Esophagus (tissue), 2 donors: Measurements from ENCODE around the gene TMEM91. TPM values are rescaled to one million over a fixed set of nuclear protein-coding genes. Genes with fewer than 3 reads are reported as not detected.
A peak's percentile ranks its signal among the peaks of the same experiment; 100 is the strongest.
"Not testable (repeated sequence)": the region's sequence is repeated elsewhere in the genome, so short reads cannot be mapped to it uniquely, and the experiment has no call there.

ENCODE experiments used
- H3K27ac ChIP-seq, 2 donors: one replicate each; pipeline ENCODE4 v1.5.1; 2013; ENCODE audit warnings: low read depth in 2 of 2, mild to moderate bottlenecking in 2 of 2, inconsistent platforms in 1 of 2, low read length in 1 of 2, moderate library complexity in 1 of 2
- H3K27me3 ChIP-seq, 2 donors: one replicate each; pipeline ENCODE4 v1.6.1; 2013; ENCODE audit warnings: low read length in 2 of 2, control low read depth in 1 of 2, mild to moderate bottlenecking in 1 of 2; ENCODE audit not compliant: insufficient read depth in 2 of 2, control insufficient read depth in 1 of 2
- H3K36me3 ChIP-seq, 2 donors: one replicate each; pipeline ENCODE4 v1.6.1; 2013; ENCODE audit warnings: low read length in 1 of 2; ENCODE audit not compliant: control insufficient read depth in 2 of 2, insufficient read depth in 2 of 2
- H3K4me1 ChIP-seq, 2 donors: one replicate each; pipeline ENCODE4 v1.6.1; 2013; ENCODE audit warnings: low read length in 1 of 2; ENCODE audit not compliant: control insufficient read depth in 2 of 2, insufficient read depth in 2 of 2
- H3K4me3 ChIP-seq, 2 donors: one replicate each; pipeline ENCODE4 v1.5.1; 2013; ENCODE audit warnings: low read length in 2 of 2, mild to moderate bottlenecking in 2 of 2, low read depth in 1 of 2, moderate library complexity in 1 of 2
- H3K9me3 ChIP-seq, 2 donors: one replicate each; pipeline ENCODE4 v1.6.1; 2013; ENCODE audit warnings: mild to moderate bottlenecking in 2 of 2, low read depth in 1 of 2, low read length in 1 of 2, moderate library complexity in 1 of 2; ENCODE audit not compliant: control insufficient read depth in 2 of 2, insufficient read depth in 1 of 2
- WGBS, 2 donors: extraction: QIAGEN DNeasy Blood & Tissue Kit; methylation state at CpG; one replicate each; pipeline ENCODE4 v1.1.7; 2013; 5-methylcytosine and 5-hydroxymethylcytosine counted together
- polyA plus RNA-seq, 2 donors: library from polyadenylated mRNA; stranded (reverse); fragments of 200-250 nt; gene quantifications; one replicate each; pipeline ENCODE4 v1.2.3, GENCODE V29; 2013
- donor health status: healthy with polysubstance abuse.
- donor health status: Bipolar disorder and iron deficiency.

The TMEM91 gene
- polyA plus RNA-seq, 2 donors = 13.8 to 17.3 TPM

DNA sequence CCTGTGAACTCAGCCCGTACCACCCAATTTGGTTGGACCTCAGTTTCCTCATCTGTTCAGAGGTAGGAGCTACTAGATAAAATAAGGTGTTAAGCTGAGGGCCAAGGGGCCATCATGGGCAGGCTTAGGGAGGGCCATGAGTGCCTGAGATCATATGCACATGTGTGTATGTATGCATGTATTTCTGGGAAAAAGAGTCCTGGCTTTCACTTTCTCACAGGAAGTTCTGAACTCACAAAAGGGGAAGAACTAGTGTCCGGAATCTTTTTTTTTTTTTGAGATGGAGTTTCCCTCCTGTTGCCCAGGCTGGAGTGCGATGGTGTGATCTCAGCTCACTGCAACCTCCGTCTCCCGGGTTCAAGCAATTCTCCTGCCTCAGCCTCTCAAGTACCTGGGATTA is 41.5 kb upstream of the TMEM91 start:
- WGBS, 2 donors = 73 to 81% methylated on average over 5 of the region's 5 CpGs

DNA sequence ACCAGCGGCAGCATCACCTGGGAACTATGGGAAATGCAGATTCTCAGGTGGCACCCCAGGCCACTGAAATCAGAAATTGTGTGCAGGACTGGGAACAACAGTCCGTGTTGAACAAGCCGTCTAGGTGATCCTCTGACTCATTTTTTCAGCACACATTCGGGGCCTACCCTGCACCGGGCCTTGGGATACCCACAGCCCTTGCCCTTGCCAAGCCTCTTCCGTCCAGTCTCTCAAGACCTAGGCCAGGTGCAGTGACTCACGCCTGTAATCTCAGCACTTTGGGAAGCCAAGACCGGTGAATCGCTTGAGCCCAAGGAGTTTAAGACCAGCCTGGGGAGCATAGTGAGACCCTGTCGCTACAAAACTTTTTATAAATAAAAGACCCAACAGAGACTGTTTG is 40.9 kb upstream of the TMEM91 start:
- peaks cover 0 to 16% of the 10 kb centered on the region in 2 donors for H3K36me3 ChIP-seq

More for the DNA sequence above, 41.5 kb upstream of the TMEM91 start:
- no peaks in the 10 kb centered on the region for H3K4me1 ChIP-seq
- H3K36me3 ChIP-seq = peaks cover 0 to 18% of the 10 kb centered on the region in 2 donors
- H3K27ac ChIP-seq = no peak overlapping the region
- H3K4me3 ChIP-seq = no peak overlapping the region
- H3K27me3 ChIP-seq = no peaks in the 10 kb centered on the region
- no peaks in the 10 kb centered on the region for H3K9me3 ChIP-seq

DNA sequence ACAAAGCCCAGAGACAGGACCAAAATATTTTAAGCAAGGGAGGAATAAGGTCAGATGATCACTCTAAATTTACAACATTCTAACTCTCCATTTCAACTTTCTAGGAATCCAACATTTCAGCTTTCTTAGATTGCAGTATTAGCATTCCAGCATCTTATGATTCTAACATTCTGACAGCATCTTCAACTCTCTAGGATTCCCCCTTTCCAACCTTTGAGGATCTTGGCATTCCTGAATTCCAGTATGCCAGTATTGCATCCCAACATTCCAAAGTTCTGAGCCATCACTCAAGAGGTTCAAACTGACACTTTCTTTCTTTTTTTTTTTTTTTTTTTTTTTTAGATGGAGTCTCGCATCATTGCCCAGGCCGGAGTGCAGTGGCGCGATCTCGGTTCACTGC is 36.4 kb upstream of the TMEM91 start:
- WGBS, 2 donors = 92 to 93% methylated on average over 5 of the region's 5 CpGs
- peaks cover 7 to 28% of the 10 kb centered on the region in 2 donors for H3K36me3 ChIP-seq

More for the DNA sequence above, 40.9 kb upstream of the TMEM91 start:
- H3K4me3 ChIP-seq = no peak overlapping the region
- no peaks in the 10 kb centered on the region for H3K4me1 ChIP-seq
- no peak overlapping the region for H3K27ac ChIP-seq
- H3K9me3 ChIP-seq = no peaks in the 10 kb centered on the region
- 86 to 90% methylated on average over 10 of the region's 10 CpGs for WGBS, 2 donors
- no peaks in the 10 kb centered on the region for H3K27me3 ChIP-seq

DNA sequence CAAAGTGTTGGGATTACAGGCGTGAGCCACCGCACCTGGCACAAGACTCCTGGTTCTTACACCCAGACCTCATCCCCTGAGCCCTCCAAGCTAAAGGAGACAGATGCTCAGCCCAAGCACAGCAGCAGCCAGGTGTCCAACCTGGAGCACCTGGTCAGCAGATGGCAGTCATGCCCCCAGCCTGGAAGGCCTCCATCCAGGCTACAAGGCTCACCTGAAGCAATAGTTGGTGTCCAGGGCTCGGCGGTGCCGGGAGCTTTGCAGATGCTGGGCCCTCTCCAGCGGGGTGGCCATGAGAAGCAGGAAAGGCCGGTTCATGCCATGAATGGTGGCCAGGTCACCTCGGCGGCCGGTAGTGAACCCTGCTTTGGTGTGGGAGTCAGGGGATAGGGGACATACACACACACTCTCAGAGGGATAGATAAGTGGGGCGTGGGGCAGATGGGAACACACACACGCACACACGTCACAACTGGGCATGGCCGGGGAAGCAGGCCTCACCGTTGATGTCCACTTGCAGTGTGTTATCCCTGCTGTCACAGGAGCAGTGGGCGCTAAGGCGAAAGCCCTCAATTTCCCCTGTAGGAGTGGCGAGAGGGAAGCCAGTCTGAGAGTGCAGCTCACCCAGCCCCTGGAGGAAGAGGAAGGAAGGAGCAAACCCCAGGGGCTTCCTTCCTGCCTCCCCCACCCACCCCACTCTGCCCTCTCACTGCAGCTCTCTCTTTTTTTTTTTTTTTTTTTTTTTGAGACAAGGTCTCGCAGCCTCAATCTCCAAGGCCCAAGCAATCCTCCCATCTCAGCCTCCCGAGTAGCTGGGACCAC is 34.5 kb upstream of the TMEM91 start:
- Histone ChIP-seq H3K36me3 (peaks cover 8 to 26% of the 10 kb centered on the region in 2 donors), H3K4me3 (no peak overlapping the region), H3K27me3 (no peaks in the 10 kb centered on the region), H3K27ac (no peak overlapping the region), H3K4me1 (peaks cover 0 to 3% of the 10 kb centered on the region in 2 donors), H3K9me3 (no peaks in the 10 kb centered on the region)
- 78 to 90% methylated on average over 20 of the region's 20 CpGs for WGBS, 2 donors

More for the DNA sequence above, 36.4 kb upstream of the TMEM91 start:
- no peaks in the 10 kb centered on the region for H3K9me3 ChIP-seq
- H3K4me1 ChIP-seq = peaks cover 0 to 3% of the 10 kb centered on the region in 2 donors
- H3K27me3 ChIP-seq = no peaks in the 10 kb centered on the region
- no peak overlapping the region for H3K27ac ChIP-seq
- no peak overlapping the region for H3K4me3 ChIP-seq

DNA sequence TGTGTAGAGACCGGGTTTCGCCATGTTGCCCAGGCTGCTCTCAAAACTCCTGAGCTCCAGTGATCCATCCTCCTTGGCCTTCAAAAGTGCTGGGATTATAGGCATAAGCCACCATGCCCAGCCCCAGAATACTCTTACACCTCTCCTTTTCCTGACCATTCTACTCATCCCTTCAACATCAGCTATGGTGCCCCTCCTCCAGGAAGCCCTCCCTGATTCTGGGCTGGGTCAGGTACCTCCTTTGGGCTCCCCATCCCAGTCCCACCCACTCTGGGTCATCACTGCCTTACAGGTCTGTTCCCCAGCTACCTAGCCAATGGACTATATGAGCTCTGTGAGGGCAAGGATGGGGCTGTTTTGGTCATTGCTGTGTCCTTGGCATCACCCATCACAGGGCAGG is 32.2 kb upstream of the TMEM91 start:
- H3K9me3 ChIP-seq = no peaks in the 10 kb centered on the region
- peaks cover 0 to 3% of the 10 kb centered on the region in 2 donors for H3K4me1 ChIP-seq
- no peak overlapping the region for H3K4me3 ChIP-seq
- H3K27ac ChIP-seq = no peak overlapping the region
- 97% methylated on average over 2 of the region's 2 CpGs for WGBS, 2 donors
- no peaks in the 10 kb centered on the region for H3K27me3 ChIP-seq
- H3K36me3 ChIP-seq = peaks cover 8 to 25% of the 10 kb centered on the region in 2 donors

DNA sequence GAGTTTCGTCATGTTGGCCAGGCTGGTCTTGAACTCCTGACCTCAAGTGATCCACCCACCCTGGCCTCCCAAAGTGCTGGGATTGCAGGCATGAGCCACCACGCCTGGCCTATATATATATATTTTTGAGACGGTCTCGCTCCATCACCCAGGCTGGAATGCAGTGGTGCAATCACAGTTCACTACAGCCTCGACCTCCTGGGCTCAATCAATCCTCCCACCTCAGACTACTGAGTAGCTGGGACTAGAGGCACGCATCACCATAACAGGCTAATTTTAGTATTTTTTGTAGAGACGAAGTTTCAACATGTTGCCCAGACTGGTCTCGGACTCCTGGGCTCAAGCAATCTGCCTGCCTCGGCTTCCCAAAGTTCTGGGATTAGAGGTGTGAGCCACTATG is 29.4 kb upstream of the TMEM91 start:
- not testable (repeated sequence) for H3K4me1 ChIP-seq, H3K4me3 ChIP-seq, H3K27me3 ChIP-seq, H3K27ac ChIP-seq, H3K9me3 ChIP-seq
- H3K36me3 ChIP-seq = peaks cover 8 to 18% of the 10 kb centered on the region in 2 donors
- WGBS, 2 donors = 92 to 93% methylated on average over 9 of the region's 9 CpGs

DNA sequence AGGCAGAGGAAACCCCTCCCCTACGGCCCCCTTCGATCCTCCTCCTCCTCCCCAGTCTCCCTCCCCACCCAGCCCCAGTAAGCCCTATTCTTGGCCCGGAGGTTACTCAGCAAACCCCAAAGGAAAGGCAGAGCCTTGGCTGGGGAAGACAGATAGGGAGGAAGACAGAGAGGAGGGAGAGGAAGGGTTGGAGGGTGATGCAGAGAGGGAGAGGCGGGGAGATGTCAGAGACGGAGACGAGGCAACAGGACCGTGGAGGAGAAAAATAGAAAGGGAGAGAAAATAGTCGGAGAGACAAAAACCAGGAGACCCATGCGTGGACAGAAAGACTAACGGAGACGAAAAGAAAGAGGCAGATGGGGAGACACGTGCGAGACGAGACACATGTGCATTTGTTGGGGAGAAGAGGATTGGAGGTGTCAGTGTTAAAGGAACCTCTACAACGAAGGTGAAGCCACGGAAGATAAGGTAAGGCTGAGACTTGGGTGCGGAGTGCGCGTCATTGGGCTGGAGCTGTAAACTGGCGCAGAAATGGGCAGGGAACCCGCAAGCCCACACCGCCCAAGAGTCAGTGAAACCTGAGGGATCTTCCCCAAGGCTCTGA is 25.5 kb upstream of the TMEM91 start:
- Histone ChIP-seq H3K27ac (peak overlapping the region; percentile 35 to 77), H3K36me3 (no peaks in the 10 kb centered on the region), H3K9me3 (no peaks in the 10 kb centered on the region), H3K4me1 (peaks cover 5 to 8% of the 10 kb centered on the region in 2 donors), H3K4me3 (peak overlapping the region; percentile 72 to 73), H3K27me3 (no peaks in the 10 kb centered on the region)
- 1 to 8% methylated on average over 22 of the region's 22 CpGs for WGBS, 2 donors

DNA sequence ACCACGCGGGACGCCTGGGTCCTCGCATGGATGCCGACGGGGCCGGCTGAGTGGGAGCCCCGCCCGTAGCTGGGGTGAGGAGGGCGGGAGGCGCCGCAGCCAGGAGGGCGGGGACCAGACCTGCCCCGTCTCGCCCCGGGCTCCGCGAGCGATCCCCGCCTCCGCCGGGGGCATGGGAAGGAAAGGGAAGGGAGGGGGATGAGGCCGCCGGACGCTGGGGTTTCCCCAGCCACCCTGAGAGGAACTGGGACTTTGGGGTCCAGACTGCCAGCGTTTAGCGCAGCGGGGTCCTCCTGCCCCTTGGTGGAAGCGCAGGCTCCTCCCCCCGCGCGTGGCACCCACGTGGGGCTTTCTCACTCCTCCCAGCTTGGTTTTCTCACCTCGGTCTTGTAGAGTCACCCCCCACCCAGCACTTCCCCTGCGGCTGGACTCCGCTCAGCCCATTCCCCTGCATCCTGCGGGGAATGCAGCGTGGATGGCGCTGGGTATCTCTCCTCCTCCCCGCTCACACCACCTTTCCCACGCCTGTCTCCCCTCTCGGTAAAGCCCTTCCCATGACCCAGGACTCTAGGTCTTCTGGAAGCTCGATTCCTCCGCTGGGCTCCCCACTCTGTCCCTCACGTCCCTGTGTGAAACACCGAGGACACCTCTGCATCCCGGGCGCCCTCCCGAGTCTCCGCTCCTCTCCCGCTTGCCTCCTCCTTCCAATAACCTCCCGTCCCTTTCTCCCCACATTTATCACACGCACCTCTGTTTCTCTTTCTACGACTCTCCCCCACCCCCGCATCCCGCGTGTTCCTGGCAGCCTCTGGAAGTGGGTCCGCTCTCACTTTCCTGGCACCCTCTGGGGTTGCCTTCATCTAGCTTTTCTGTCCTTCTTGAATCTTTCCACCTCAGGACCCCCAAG is 24.7 kb upstream of the TMEM91 start:
- Histone ChIP-seq H3K27ac (peak overlapping the region; percentile 77 to 90), H3K36me3 (no peaks in the 10 kb centered on the region), H3K9me3 (no peaks in the 10 kb centered on the region), H3K4me3 (peak overlapping the region; percentile 72 to 73), H3K4me1 (peaks cover 5 to 8% of the 10 kb centered on the region in 2 donors), H3K27me3 (no peaks in the 10 kb centered on the region)
- 0 to 1% methylated on average over 43 to 58 of the region's 58 CpGs for WGBS, 2 donors

DNA sequence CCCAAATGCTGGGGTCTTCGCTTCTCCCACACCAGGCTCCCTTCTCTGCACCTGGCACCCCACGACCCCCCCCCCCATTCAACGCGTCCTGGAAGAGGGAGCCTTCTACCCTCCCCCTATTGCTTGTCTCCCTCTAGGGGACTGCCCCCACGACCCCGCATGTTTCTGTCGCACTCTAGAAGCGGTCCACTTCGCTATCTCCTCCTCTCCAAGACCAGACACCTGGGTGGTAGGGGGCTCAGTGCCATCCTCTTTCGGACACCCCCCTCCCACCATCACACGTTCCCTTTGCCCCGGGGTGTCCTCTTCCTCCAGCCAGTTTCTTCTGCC is 24.1 kb upstream of the TMEM91 start:
- Histone ChIP-seq H3K4me1 (peaks cover 5 to 8% of the 10 kb centered on the region in 2 donors), H3K27ac (peak overlapping the region; percentile 77 to 90), H3K27me3 (no peaks in the 10 kb centered on the region), H3K9me3 (no peaks in the 10 kb centered on the region), H3K4me3 (peak overlapping the region; percentile 72 to 73), H3K36me3 (no peaks in the 10 kb centered on the region)
- WGBS, 2 donors = 0 to 1% methylated on average over 10 to 12 of the region's 12 CpGs
